OCI-LY1 (cell line): ENCODE results near the gene CD72.

Experiments
- H2AFZ ChIP-seq: fragments of 200-600 bp; sonication (generic), shearing (Covaris generic); 2 replicates; pipeline ENCODE4 v1.6.0; 2014; ENCODE audit warnings: antibody characterized with exemption, mild to moderate bottlenecking, low read length
- H3F3A ChIP-seq: fragments of 200-600 bp; sonication (generic), shearing (Covaris generic); 2 replicates; pipeline ENCODE4 v1.6.0; 2014; ENCODE audit warnings: mild to moderate bottlenecking, antibody characterized with exemption, low read length, moderate library complexity; ENCODE audit not compliant: insufficient read depth
- H3K27ac ChIP-seq: fragments of 200-600 bp; sonication (generic); 2 replicates; pipeline ENCODE4 v1.5.1; 2014; ENCODE audit warnings: low read length, mixed run types, mild to moderate bottlenecking, low read depth; ENCODE audit not compliant: poor library complexity, severe bottlenecking
- H3K27me3 ChIP-seq: fragments of 200-600 bp; sonication (generic); 2 replicates; pipeline ENCODE4 v1.6.0; 2014; ENCODE audit warnings: antibody characterized with exemption, mild to moderate bottlenecking, low read length, moderate library complexity; ENCODE audit not compliant: insufficient read depth
- H3K36me3 ChIP-seq: fragments of 200-600 bp; sonication (generic); 2 replicates; pipeline ENCODE4 v1.6.1; 2014; ENCODE audit warnings: mild to moderate bottlenecking, antibody characterized with exemption, low read length, moderate library complexity, mixed read lengths; ENCODE audit not compliant: insufficient read depth
- H3K4me1 ChIP-seq: fragments of 200-600 bp; sonication (generic); 2 replicates; pipeline ENCODE4 v1.5.1; 2014; ENCODE audit warnings: mild to moderate bottlenecking, low read length, moderate library complexity; ENCODE audit not compliant: insufficient read depth, severe bottlenecking
- H3K4me2 ChIP-seq: fragments of 200-600 bp; sonication (generic), shearing (Covaris generic); 2 replicates; pipeline ENCODE4 v1.6.1; 2014; ENCODE audit warnings: low read length
- H3K4me3 ChIP-seq: fragments of 200-600 bp; sonication (generic); 2 replicates; pipeline ENCODE4 v1.5.1; 2014; ENCODE audit warnings: low read length, low read depth, mild to moderate bottlenecking, mixed read lengths; ENCODE audit not compliant: poor library complexity, severe bottlenecking
- H3K79me2 ChIP-seq: fragments of 200-600 bp; shearing (Covaris generic); 2 replicates; pipeline ENCODE4 v1.6.1; 2016; ENCODE audit warnings: mixed run types, low read length, mixed read lengths; ENCODE audit not compliant: insufficient read depth
- H3K9ac ChIP-seq: fragments of 200-600 bp; sonication (generic), shearing (Covaris generic); 2 replicates; pipeline ENCODE4 v1.6.1; 2014; ENCODE audit warnings: mild to moderate bottlenecking, low read length, mixed read lengths
- H3K9me2 ChIP-seq: fragments of 200-600 bp; sonication (generic), shearing (Covaris generic); 2 replicates; pipeline ENCODE4 v1.6.1; 2014; ENCODE audit warnings: low read depth, mild to moderate bottlenecking, low read length, mixed read lengths
- H3K9me3 ChIP-seq: fragments of 200-600 bp; shearing (Covaris generic); 2 replicates; pipeline ENCODE4 v1.6.1; 2014; ENCODE audit warnings: low read length, mixed read lengths
- H4K20me1 ChIP-seq: fragments of 200-600 bp; sonication (generic), shearing (Covaris generic); 2 replicates; pipeline ENCODE4 v1.6.0; 2016; ENCODE audit warnings: mild to moderate bottlenecking, low read length; ENCODE audit not compliant: insufficient read depth
- EZH2 ChIP-seq: fragments of 200-600 bp; sonication (generic), shearing (Covaris generic); IDR thresholded peaks from 2 replicates; pipeline ENCODE4 v1.8.0; 2017; ENCODE audit warnings: borderline replicate concordance, mixed run types, mild to moderate bottlenecking, antibody characterized with exemption, low read length, moderate library complexity, mixed read lengths
- TF ChIP-seq, protein P1 (sequence below): fragments of 200-600 bp; sonication (generic), shearing (Covaris generic); IDR thresholded peaks from 2 replicates; pipeline ENCODE4 v1.5.1; 2017; ENCODE audit warnings: mild to moderate bottlenecking, antibody characterized with exemption, low read length, moderate library complexity, mixed read lengths

The CD72 gene

DNA sequence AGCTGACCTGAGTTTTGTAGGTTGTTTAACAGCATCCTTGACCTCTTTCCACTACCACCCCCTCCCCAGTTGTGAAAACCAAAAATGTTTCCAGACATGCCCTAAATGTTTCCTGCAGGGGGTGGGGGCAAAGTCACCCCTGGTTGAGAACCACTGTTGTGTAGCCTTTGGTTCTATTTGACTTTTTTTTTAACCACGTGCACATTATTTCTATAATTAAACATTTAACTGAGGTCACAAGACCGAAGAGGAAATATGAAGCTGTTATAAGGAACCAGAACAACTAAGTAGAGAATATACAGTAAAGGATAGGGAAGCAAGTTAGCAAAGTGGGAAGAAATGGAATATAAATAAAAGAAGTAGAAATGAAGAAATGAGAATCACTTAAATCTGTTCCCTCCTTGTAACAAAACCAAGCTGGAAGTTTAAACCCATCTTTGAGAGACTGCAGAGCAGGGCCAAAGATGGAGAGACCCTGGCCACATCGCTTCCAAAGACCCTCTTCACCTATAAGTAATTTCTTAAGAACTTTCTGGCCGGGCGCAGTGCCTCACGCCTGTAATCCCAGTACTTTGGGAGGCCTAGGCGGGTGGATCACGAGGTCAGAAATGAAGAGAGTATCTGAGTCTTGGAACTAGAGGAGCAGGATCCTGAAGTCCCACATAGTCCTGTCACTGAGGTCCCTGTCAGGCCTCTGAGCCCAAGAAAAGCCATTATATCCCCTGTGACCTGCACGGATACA is 18.1 kb upstream of the CD72 start:
- H3K9me2 ChIP-seq, result no peaks in the 10 kb centered on the region
- H3K4me1 ChIP-seq, result peaks cover 63% of the 10 kb centered on the region
- no peaks in the 10 kb centered on the region for H3K27me3 ChIP-seq
- H4K20me1 ChIP-seq, result no peaks in the 10 kb centered on the region
- H3K4me2 ChIP-seq, result peak overlapping the region; percentile 48
- peaks cover 14% of the 10 kb centered on the region for H3K36me3 ChIP-seq
- no peak overlapping the region for H2AFZ ChIP-seq
- H3K9ac ChIP-seq, result peak overlapping the region; percentile 59
- TF ChIP-seq, protein P1, sequence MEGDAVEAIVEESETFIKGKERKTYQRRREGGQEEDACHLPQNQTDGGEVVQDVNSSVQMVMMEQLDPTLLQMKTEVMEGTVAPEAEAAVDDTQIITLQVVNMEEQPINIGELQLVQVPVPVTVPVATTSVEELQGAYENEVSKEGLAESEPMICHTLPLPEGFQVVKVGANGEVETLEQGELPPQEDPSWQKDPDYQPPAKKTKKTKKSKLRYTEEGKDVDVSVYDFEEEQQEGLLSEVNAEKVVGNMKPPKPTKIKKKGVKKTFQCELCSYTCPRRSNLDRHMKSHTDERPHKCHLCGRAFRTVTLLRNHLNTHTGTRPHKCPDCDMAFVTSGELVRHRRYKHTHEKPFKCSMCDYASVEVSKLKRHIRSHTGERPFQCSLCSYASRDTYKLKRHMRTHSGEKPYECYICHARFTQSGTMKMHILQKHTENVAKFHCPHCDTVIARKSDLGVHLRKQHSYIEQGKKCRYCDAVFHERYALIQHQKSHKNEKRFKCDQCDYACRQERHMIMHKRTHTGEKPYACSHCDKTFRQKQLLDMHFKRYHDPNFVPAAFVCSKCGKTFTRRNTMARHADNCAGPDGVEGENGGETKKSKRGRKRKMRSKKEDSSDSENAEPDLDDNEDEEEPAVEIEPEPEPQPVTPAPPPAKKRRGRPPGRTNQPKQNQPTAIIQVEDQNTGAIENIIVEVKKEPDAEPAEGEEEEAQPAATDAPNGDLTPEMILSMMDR, result no peak
- H3K27ac ChIP-seq, result peak overlapping the region; percentile 93
- H3K4me3 ChIP-seq, result no peak overlapping the region
- H3F3A ChIP-seq, result peaks cover 18% of the 10 kb centered on the region
- H3K79me2 ChIP-seq, result no peaks in the 10 kb centered on the region
- no peaks in the 10 kb centered on the region for H3K9me3 ChIP-seq

DNA sequence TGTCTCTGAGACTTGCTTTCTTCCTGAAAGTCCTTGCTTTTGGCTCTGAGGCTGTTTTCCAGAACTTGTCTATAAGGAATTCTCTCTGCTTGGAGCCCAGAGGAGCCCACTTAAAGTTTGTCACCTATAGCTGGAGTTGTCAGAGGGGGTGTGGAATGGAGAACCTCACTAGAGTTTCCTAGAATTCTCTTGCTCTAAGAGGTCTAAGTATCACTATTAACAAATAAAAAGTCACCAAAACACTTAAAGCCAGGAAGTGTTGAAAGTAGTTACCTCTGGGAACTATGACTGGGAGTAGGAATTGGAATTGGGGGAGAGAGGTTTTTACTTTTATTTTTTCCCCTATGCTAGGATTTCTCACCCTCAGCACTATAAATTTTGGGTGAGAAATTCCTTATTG is 17.5 kb upstream of the CD72 start:
- Histone ChIP-seq H3K36me3 (peaks cover 9% of the 10 kb centered on the region), H2AFZ (no peak overlapping the region), H3K4me3 (no peak overlapping the region), H3K9me3 (no peaks in the 10 kb centered on the region), H4K20me1 (no peaks in the 10 kb centered on the region), H3K27ac (peak overlapping the region; percentile 93), H3K9ac (peak overlapping the region; percentile 45), H3K4me1 (peaks cover 63% of the 10 kb centered on the region), H3F3A (peaks cover 18% of the 10 kb centered on the region), H3K27me3 (no peaks in the 10 kb centered on the region), H3K4me2 (peak overlapping the region; percentile 48), H3K9me2 (no peaks in the 10 kb centered on the region), H3K79me2 (no peaks in the 10 kb centered on the region)
- TF ChIP-seq EZH2, result no peak

DNA sequence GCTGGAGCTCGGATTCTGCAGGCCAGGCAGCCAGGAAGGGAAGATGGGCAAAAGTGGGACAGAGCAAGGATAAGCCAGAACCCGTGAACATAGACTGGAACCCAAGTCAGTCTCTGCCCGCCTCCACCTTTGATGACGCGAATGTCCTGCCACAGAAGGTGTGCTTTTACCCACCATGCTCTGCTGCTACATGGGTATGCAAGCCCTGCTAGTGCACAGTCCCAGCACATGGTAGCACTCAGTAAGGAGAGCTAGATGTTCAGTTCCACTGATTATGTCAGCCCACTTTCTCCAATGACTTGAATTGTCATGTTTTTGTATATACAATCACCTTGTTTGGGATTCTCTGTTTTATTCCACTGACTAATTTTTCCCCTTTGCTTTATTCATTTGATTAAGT is 11.4 kb upstream of the CD72 start:
- Histone ChIP-seq H3K4me1 (peaks cover 12% of the 10 kb centered on the region), H3K79me2 (no peaks in the 10 kb centered on the region), H3K9me3 (no peaks in the 10 kb centered on the region), H3K9ac (no peak overlapping the region), H3K4me2 (no peak overlapping the region), H4K20me1 (no peaks in the 10 kb centered on the region), H3F3A (peaks cover 8% of the 10 kb centered on the region), H3K36me3 (no peaks in the 10 kb centered on the region), H3K27ac (peak overlapping the region; percentile 24), H2AFZ (no peak overlapping the region), H3K27me3 (no peaks in the 10 kb centered on the region), H3K4me3 (no peak overlapping the region), H3K9me2 (no peaks in the 10 kb centered on the region)
- TF ChIP-seq, protein P1, result no peak
- no peak for TF ChIP-seq EZH2

DNA sequence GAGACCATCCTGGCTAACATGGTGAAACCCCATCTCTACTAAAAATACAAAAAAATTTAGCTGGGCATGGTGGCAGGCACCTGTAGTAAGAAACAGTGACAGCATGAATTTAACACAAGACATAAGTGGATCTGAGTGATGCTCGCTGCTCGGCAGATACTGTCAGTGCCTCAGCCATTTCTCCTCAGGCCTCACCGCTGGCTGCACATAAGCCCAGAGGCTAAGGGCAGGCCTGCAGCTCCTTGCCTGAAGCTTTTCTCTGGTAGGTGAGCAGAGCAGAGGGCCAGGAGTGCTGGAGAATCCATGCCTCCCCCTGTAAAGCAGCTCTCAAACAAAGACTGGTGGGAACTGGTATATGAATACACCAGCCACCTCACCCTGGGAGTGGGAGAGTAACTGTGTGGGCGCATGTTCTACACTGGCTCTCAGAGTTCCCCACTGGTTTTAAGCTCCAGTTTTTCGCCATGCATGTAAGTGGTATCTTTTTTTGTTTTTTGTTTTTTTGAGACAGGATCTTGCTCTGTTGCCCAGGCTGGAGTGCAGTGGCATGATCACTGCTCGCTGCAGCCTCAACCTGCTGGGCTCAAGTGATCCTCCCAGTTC is 10.3 kb upstream of the CD72 start:
- Histone ChIP-seq H4K20me1 (no peaks in the 10 kb centered on the region), H3K27ac (peak overlapping the region; percentile 24), H2AFZ (no peak overlapping the region), H3K36me3 (no peaks in the 10 kb centered on the region), H3F3A (0 out of 2 replicates have a peak, but pooled peaks cover under 1% of the 10 kb centered on the region), H3K4me3 (no peak overlapping the region), H3K79me2 (no peaks in the 10 kb centered on the region), H3K9ac (no peak overlapping the region), H3K9me2 (no peaks in the 10 kb centered on the region), H3K4me1 (peaks cover under 1% of the 10 kb centered on the region), H3K9me3 (no peaks in the 10 kb centered on the region), H3K4me2 (no peak overlapping the region), H3K27me3 (no peaks in the 10 kb centered on the region)
- no peak for TF ChIP-seq EZH2
- TF ChIP-seq, protein P1, result no peak
